Common myeloid progenitor, CD34-positive (primary cell): ENCODE results near the gene UBE2A.

Source experiments
- CTCF ChIA-PET: fragments of 350-600 bp; sonication (Branson Sonifier 250); formaldehyde crosslinking; loops from one replicate; lab custom pipeline; 2021; ENCODE audit warnings: antibody characterized with exemption; lab: Charles Lee
- POLR2A ChIA-PET: fragments of 350-600 bp; sonication (Branson Sonifier 250); formaldehyde crosslinking; loops from one replicate; lab custom pipeline; 2021; ENCODE audit warnings: antibody characterized with exemption; lab: Charles Lee
- DNase-seq, 3 donors: peaks; one replicate each; pipeline versions ENCODE4 v3.0.0 to v3.0.0-alpha.2; 2013
- H3K27ac ChIP-seq, 2 experiments: 1 replicate in 1 of 2; 2 replicates in 1 of 2; pipeline ENCODE4 v1.7.0; 2013; ENCODE audit warnings: inconsistent platforms in 2 of 2, low read length in 2 of 2, mild to moderate bottlenecking in 2 of 2, low read depth in 1 of 2, moderate library complexity in 1 of 2; ENCODE audit not compliant: severe bottlenecking in 2 of 2, insufficient read depth in 1 of 2, poor library complexity in 1 of 2
- H3K27me3 ChIP-seq, 5 experiments: replicated peaks in 2 of 5; 1 replicate in 3 of 5; 2 replicates in 2 of 5; pipeline versions ENCODE4 v1.6.1 to v1.7.0; 2013; ENCODE audit warnings: low read length in 4 of 5, mild to moderate bottlenecking in 2 of 5, moderate library complexity in 2 of 5, inconsistent platforms in 1 of 5; ENCODE audit not compliant: insufficient read depth in 5 of 5, control insufficient read depth in 4 of 5
- H3K36me3 ChIP-seq, 4 experiments: 1 replicate in 2 of 4; 2 replicates in 2 of 4; pipeline versions ENCODE4 v1.6.1 to v1.7.0; 2013; ENCODE audit warnings: low read length in 3 of 4, control low read depth in 1 of 4, mild to moderate bottlenecking in 1 of 4; ENCODE audit not compliant: control insufficient read depth in 4 of 4, insufficient read depth in 4 of 4
- H3K4me1 ChIP-seq, 4 experiments: 1 replicate in 3 of 4; 2 replicates in 1 of 4; pipeline versions ENCODE4 v1.6.1 to v1.7.1; 2013; ENCODE audit warnings: low read length in 3 of 4, mild to moderate bottlenecking in 3 of 4, control low read depth in 1 of 4, inconsistent platforms in 1 of 4, moderate library complexity in 1 of 4; ENCODE audit not compliant: control insufficient read depth in 4 of 4, insufficient read depth in 4 of 4; ENCODE audit errors: control extremely low read depth in 1 of 4
- H3K4me3 ChIP-seq, 7 experiments: 1 replicate in 4 of 7; 2 replicates in 3 of 7; pipeline versions ENCODE4 v1.5.1 to v1.7.0; 2013; ENCODE audit warnings: mild to moderate bottlenecking in 7 of 7, low read length in 6 of 7, moderate library complexity in 6 of 7, inconsistent platforms in 2 of 7, low read depth in 2 of 7, control low read depth in 1 of 7; ENCODE audit not compliant: insufficient read depth in 4 of 7, control insufficient read depth in 1 of 7; ENCODE audit errors: extremely low read depth in 1 of 7
- H3K9me3 ChIP-seq, 5 experiments: 1 replicate in 4 of 5; 2 replicates in 1 of 5; pipeline versions ENCODE4 v1.6.1 to v1.7.1; 2013; ENCODE audit warnings: low read length in 4 of 5, mild to moderate bottlenecking in 2 of 5, inconsistent platforms in 1 of 5, low read depth in 1 of 5, moderate library complexity in 1 of 5; ENCODE audit not compliant: control insufficient read depth in 4 of 5, insufficient read depth in 2 of 5; ENCODE audit errors: control extremely low read depth in 1 of 5
- WGBS: methylation state at CpG from one replicate; pipeline ENCODE4 v1.1.5; 2013; ENCODE audit not compliant: insufficient coverage; 5-methylcytosine and 5-hydroxymethylcytosine counted together

Gene UBE2A

DNA sequence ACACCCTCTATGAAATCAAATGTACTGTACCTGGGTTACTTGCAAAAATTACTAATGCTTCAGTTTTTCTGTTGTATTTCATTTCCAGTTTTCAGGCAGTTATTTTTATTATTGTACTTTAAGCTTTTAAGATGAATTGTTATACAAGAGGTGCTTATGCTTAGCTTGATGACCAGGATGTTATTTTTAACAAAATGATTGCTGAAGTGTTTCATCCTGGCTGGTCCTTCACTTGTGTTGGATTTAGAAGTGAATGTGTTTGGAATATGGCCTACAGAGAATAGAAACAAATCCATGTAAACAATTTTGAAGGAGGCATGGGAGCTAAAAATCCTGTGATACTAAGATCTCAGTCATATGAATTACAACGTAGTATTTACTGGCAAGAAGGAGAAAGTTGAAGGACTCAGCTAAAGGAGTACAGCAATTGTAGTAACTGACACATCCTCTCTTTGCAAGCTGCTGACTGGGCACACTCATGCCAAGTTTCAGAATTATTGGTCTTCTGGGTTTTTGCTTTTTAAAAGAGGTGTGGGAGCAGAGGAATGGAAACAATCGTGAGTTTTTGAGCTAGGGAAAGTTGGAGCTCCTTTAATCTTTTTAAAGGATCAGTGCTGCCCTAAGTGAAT is 9.2 kb downstream of the UBE2A start:
- 67% methylated on average over 1 of the region's 2 CpGs for WGBS
- Histone ChIP-seq H3K9me3 (no peaks in the 10 kb centered on the region), H3K4me1 (no peaks in the 10 kb centered on the region), H3K27ac (no peak overlapping the region), H3K27me3 (peaks cover 0 to 2% (median 0%) of the 10 kb centered on the region in 5 experiments), H3K36me3 (peaks cover 2 to 14% (median 4%) of the 10 kb centered on the region in 4 experiments), H3K4me3 (no peak overlapping the region)
- ChIA-PET POLR2A (interaction anchor here (0.6 to 1.1 kb wide), 2 partner anchors 9 to 13 kb away, joined by 4 to 11 read pairs; no protein-coding TSS in a partner anchor), CTCF (interaction anchor here (1.0 to 1.6 kb wide), 3 partner anchors 8 to 68 kb away, joined by 3 to 4 read pairs (median 4); no protein-coding TSS in a partner anchor)
- no peak for DNase-seq

DNA sequence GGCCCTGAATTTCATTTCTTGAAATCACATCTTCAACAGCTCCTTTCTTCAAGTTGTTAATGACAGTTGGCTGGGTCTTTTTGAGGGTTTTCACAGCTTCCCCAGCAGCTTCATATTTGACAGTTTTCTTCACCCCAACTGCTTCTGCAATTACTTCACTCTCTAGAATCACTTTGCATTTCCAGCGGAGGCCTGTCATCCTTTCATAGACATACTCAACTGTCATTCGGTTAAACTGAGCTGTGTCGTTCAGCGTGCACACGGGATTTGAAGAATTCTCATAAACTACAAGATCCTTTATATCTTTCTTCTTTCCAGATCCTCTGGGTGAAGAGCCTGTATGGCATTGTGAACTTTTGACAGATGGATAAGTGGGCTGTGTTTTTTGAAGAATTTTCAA is 15.4 kb downstream of the UBE2A start:
- no peak overlapping the region for H3K4me3 ChIP-seq
- no CpG with 5 or more reads among the region's 5 CpGs for WGBS
- H3K9me3 ChIP-seq: no peaks in the 10 kb centered on the region
- H3K4me1 ChIP-seq: no peaks in the 10 kb centered on the region
- ChIA-PET CTCF (interaction anchor here (0.6 kb wide), 1 partner anchor 155 kb away, joined by 3 read pairs; no protein-coding TSS in a partner anchor), POLR2A (no interaction called here)
- peaks cover 0 to 4% (median 0%) of the 10 kb centered on the region in 5 experiments for H3K27me3 ChIP-seq
- H3K27ac ChIP-seq: no peak overlapping the region
- no peak for DNase-seq
- H3K36me3 ChIP-seq: peaks cover 8 to 37% (median 19%) of the 10 kb centered on the region in 4 experiments

DNA sequence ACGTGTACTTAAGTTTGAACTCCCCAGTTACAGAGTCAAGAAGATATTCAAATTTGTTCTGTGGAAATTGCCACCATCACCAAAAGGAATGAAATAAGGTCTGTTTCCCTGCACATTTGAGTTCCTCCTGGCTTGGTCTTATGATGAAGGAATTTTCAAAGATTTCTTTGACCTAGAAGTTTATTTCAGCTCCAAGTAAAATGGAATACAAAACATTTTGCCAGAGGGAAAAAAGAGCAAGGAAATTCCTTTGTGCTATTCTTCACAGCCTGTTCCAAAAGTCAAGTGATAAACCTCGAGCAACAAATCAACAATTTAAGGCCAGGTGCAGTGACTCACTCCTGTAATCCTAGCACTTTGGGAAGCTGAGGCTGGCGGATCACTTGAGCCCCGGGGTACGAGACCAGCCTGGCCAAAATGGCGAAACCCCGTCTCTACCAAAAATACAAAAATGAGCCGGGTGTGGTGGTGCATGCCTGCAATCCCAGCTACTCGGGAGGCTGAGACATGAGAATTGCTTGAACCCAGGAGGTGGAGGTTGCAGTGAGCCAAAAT is 28.4 kb downstream of the UBE2A start:
- CTCF ChIA-PET: interaction anchor here (0.6 to 1.0 kb wide), 3 partner anchors 8 to 84 kb away, joined by 3 to 6 read pairs (median 4); no protein-coding TSS in a partner anchor
- Histone ChIP-seq H3K9me3 (no peaks in the 10 kb centered on the region), H3K27ac (no peak overlapping the region), H3K4me1 (peaks cover 0 to 18% (median 9%) of the 10 kb centered on the region in 4 experiments), H3K36me3 (peaks cover 0 to 3% (median 1%) of the 10 kb centered on the region in 4 experiments), H3K27me3 (peaks cover 0 to 11% (median 0%) of the 10 kb centered on the region in 5 experiments), H3K4me3 (no peak overlapping the region)
- POLR2A ChIA-PET: no interaction called here
- DNase-seq: no peak
- WGBS: 86% methylated on average over 9 of the region's 9 CpGs

DNA sequence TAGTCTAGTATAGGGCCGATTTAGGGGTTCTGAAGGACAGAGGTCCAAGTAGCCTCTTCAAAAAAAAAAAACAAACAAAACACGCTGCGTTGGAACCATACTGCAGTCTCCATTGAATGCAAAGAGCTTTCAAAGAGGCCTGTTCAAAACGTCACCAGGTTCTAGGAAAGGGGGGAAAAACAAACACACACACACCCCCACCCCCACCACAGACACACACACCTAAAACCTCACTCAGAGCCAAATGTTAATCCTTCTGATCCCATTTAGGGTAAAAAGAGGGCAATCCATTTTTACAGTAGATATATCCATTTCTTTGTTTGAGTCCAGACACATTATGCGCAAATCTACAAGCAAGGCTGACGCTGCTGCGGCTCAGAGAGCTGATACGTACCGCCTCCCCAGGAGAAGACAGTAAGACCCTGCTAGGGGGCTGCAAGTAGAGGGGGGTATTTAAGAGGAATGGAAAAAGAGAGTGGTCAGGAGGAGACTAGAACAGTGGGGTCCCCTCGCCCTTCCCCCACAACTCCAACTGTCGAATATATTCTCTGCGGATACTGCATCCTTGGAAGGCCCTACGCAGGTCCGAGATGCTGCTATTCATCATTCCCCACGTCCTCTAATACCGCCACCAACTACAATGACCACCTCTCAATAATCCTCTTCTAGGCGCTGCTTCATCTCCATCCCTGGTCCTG is 30.6 kb downstream of the UBE2A start:
- 47% methylated on average over 12 of the region's 17 CpGs for WGBS
- DNase-seq: peak in 1 of 3 donors; percentile 12
- H3K27ac ChIP-seq: peak overlapping the region in 1 of 2 experiments; percentile 26
- H3K9me3 ChIP-seq: no peaks in the 10 kb centered on the region
- peak overlapping the region; percentile 44 to 88 (median 74) for H3K4me3 ChIP-seq
- peaks cover 0 to 11% (median 0%) of the 10 kb centered on the region in 5 experiments for H3K27me3 ChIP-seq
- H3K4me1 ChIP-seq: peaks cover 0 to 18% (median 9%) of the 10 kb centered on the region in 4 experiments
- H3K36me3 ChIP-seq: peaks cover 0 to 3% (median 1%) of the 10 kb centered on the region in 4 experiments
- ChIA-PET CTCF (no interaction called here), POLR2A (interaction anchor here (1.3 kb wide), 1 partner anchor 30 kb away, joined by 5 read pairs; the partner anchor contains the start of gene UBE2A)

DNA sequence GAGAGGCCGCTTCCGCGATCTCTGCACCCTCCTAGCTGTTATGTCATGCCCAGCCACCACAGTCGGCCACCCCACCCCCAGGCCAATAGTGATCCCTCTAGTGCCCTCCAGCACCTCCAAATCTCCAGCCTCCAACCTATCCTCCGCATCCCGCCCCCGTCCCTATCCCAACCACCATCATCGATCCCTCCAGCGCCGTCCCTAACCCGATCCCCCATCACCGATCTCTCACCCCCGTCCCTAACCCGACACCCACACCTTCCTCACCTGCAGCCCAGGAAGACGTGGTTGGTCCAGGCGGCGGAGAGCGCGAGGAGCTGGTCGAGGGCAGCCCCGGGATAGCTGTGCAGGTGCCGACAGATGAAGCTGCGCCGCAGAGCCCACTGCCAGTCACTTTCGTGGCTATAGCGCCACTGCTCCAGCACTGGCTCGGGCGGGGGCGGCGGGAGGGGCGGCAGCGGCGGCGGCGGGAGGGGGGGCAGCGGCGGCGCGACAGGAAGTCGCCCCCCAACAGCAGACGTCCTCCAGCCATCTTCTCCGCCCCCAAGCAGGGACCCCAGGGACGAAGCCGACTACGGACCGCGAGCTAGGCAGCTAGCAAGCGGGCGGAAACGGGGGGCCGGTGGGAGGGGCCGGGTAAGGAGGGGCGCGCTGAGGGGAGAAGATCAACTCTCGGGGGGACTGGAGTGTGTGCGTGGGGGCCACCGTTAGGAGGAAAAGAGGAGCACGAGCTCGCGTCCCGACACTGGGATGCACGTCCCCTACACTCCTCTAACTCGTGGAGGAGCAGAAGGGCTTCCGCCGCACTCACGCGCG is 31.3 kb downstream of the UBE2A start:
- Histone ChIP-seq H3K27ac (peak overlapping the region; percentile 62 to 91), H3K9me3 (no peaks in the 10 kb centered on the region), H3K4me1 (peaks cover 0 to 18% (median 9%) of the 10 kb centered on the region in 4 experiments), H3K4me3 (peak overlapping the region; percentile 53 to 88 (median 74)), H3K27me3 (peaks cover 0 to 11% (median 0%) of the 10 kb centered on the region in 5 experiments), H3K36me3 (peaks cover 0 to 3% (median 1%) of the 10 kb centered on the region in 4 experiments)
- CTCF ChIA-PET: interaction anchor here (0.6 kb wide), 1 partner anchor 179 kb away, joined by 3 read pairs; no protein-coding TSS in a partner anchor
- WGBS: 41% methylated on average over 46 of the region's 68 CpGs
- POLR2A ChIA-PET: interaction anchor here (0.6 to 1.3 kb wide), 4 partner anchors 12 to 186 kb away, joined by 3 to 5 read pairs (median 4); partner anchors contain the start of genes RPL39 and UBE2A
- peak in 2 of 3 donors; percentile 28 to 63 for DNase-seq
